ENCODE results near the gene GRB10. TPM values are rescaled to one million over a fixed set of nuclear protein-coding genes. Genes with fewer than 3 reads are reported as not detected.

Gene GRB10
- total RNA-seq, 1 experiment from 2014 or later = 47.9 TPM

- DNase-seq = no peak
- peaks cover 32% of the 10 kb centered on the region; the same call in 1 of the 2 replicates for H4K20me1 ChIP-seq (ENCODE audit: insufficient read depth)
Observed at GRCh38 chr7:50640779-50641178, 141.9 kb downstream of the GRB10 start.

DNA sequence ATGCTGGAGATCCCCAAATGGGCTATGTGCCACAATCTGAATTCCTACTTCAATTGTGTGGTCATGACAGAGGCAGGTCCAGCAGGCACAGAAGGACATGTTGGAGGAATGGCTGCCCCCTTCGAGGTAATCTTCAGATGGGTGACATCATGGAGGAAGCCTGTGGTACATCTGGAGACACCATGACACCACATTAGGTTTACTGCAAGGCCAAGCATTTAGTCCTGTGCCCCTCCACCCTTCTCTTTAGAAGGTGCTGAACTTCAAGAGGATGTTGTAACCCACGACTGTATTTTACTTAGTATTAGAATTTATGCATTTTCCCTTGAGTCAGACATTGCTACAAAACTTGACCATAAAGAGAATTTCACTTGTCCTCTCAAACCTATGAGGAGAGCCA lies 142.4 kb downstream of the GRB10 start:
- Histone ChIP-seq H3K79me2 (ENCODE audit: low read depth) (0 out of 2 replicates have a peak, but pooled peaks cover 4% of the 10 kb centered on the region), H3K9me3 (ENCODE audit: insufficient read depth, low read depth) (no peaks in the 10 kb centered on the region), H3K27me3 (ENCODE audit: insufficient read depth, low read depth) (no peaks in the 10 kb centered on the region), H4K20me1 (ENCODE audit: insufficient read depth) (peaks cover 31% of the 10 kb centered on the region; the same call in 1 of the 2 replicates), H3K4me1 (replicated peaks; ENCODE audit: insufficient read depth) (no peaks in the 10 kb centered on the region), H3F3A (ENCODE audit: insufficient read depth, low read depth) (no peaks in the 10 kb centered on the region; the same call in 1 of the 2 replicates), H3K4me3 (no peak overlapping the region), H3K4me2 (no peak overlapping the region), H3K9me2 (ENCODE audit: insufficient read depth) (no peaks in the 10 kb centered on the region), H2AFZ (no peak overlapping the region), H3K27ac (no peak overlapping the region), H3K36me3 (ENCODE audit: low read depth) (no peaks in the 10 kb centered on the region)
- TF ChIP-seq EZH2 (IDR thresholded peaks at IDR 0.05; ENCODE audit: low read depth) (no peak), CTCF (conservative IDR thresholded peaks at IDR 0.05) (no peak)
- intact Hi-C loops (cut with micrococcal nuclease; ENCODE audit: unreplicated experiment) = no loop called here
- DNase-seq = no peak
- no TSS peak for BruUV-seq (replicated peaks)
- ChIA-PET CTCF (interaction anchor here (0.5 kb wide), 1 partner anchor 501 kb away, joined by 7 read pairs; no protein-coding TSS in a partner anchor), POLR2A (ENCODE audit: unreplicated experiment) (no interaction called here)

More at GRCh38 chr7:50640779-50641178, 141.9 kb downstream of the GRB10 start:
- no peak overlapping the region for H2AFZ ChIP-seq
- no peaks in the 10 kb centered on the region for H3K27me3 ChIP-seq (ENCODE audit: insufficient read depth, low read depth)
- no peak overlapping the region for H3K27ac ChIP-seq
- H3K9me3 ChIP-seq (ENCODE audit: insufficient read depth, low read depth) = no peaks in the 10 kb centered on the region
- no peaks in the 10 kb centered on the region for H3K4me1 ChIP-seq (replicated peaks; ENCODE audit: insufficient read depth)
- H3K36me3 ChIP-seq (ENCODE audit: low read depth) = no peaks in the 10 kb centered on the region
- H3K4me3 ChIP-seq = no peak overlapping the region
- TF ChIP-seq EZH2 (IDR thresholded peaks at IDR 0.05; ENCODE audit: low read depth) = no peak
- no peak for TF ChIP-seq CTCF (conservative IDR thresholded peaks at IDR 0.05)
- ChIA-PET CTCF (interaction anchor here (0.5 kb wide), 1 partner anchor 321 kb away, joined by 7 read pairs; no protein-coding TSS in a partner anchor), POLR2A (ENCODE audit: unreplicated experiment) (no interaction called here)
- no peaks in the 10 kb centered on the region; the same call in 1 of the 2 replicates for H3F3A ChIP-seq (ENCODE audit: insufficient read depth, low read depth)
- BruUV-seq (replicated peaks) = no TSS peak
- intact Hi-C loops (cut with micrococcal nuclease; ENCODE audit: unreplicated experiment) = no loop called here
- H3K9me2 ChIP-seq (ENCODE audit: insufficient read depth) = no peaks in the 10 kb centered on the region
- H3K79me2 ChIP-seq (ENCODE audit: low read depth) = 0 out of 2 replicates have a peak, but pooled peaks cover 4% of the 10 kb centered on the region
- no peak overlapping the region for H3K4me2 ChIP-seq

DNA sequence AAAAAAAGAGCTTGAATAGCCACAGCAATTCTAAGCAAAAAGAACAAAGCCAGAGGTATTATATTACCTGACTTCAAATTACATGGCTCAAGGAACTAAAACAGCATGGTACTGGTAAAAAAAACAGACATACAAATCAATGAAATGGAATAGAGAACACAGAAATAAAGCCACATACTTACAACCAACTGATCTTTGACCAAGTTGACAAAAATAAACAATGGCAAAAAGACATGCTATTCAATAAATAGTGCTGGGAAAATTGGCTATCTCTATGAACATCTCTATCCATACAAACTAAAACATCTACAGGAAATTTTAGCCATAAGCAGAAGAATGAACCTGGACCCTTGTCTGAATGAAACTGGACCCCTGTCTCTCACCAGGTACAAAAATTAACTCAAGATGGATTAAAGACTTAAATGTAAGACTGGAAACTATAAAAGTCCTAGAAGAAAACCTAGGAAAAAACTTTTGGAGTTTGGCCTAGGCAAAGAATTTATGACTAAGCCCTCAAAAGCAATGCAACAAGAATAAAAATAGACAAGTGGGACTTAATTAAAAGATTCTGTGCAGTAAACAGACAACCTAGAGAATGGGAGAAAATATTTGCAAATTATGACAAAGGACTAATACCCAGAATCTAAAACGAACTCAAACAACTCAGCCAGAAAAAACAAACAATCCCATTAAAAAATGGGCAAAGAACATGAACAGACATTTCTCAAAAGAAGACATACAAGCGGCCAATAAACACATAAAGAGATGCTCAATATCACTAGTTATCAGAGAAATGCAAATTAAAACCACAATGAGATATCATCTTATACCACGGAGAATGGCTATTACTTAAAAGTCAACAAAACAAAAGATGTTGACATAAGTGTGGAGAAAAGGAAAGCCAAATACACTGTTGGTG lies 144.7 kb downstream of the GRB10 start:
- ChIA-PET POLR2A (ENCODE audit: unreplicated experiment) (no interaction called here), CTCF (no interaction called here)
- Histone ChIP-seq H3F3A (ENCODE audit: insufficient read depth, low read depth) (no peaks in the 10 kb centered on the region; the same call in 1 of the 2 replicates), H4K20me1 (ENCODE audit: insufficient read depth) (peaks cover 36% of the 10 kb centered on the region), H3K27ac (no peak overlapping the region), H3K36me3 (ENCODE audit: low read depth) (no peaks in the 10 kb centered on the region), H2AFZ (no peak overlapping the region), H3K9me2 (ENCODE audit: insufficient read depth) (no peaks in the 10 kb centered on the region), H3K4me3 (no peak overlapping the region), H3K27me3 (ENCODE audit: insufficient read depth, low read depth) (no peaks in the 10 kb centered on the region), H3K4me1 (replicated peaks; ENCODE audit: insufficient read depth) (no peaks in the 10 kb centered on the region), H3K9me3 (ENCODE audit: insufficient read depth, low read depth) (peaks cover 6% of the 10 kb centered on the region; the same call in 1 of the 2 replicates), H3K4me2 (no peak overlapping the region), H3K79me2 (ENCODE audit: low read depth) (0 out of 2 replicates have a peak, but pooled peaks cover 12% of the 10 kb centered on the region)
- intact Hi-C loops (cut with micrococcal nuclease; ENCODE audit: unreplicated experiment) = no loop called here
- TF ChIP-seq CTCF (conservative IDR thresholded peaks at IDR 0.05) (no peak), EZH2 (IDR thresholded peaks at IDR 0.05; ENCODE audit: low read depth) (no peak)
- DNase-seq = no peak
- BruUV-seq (replicated peaks) = no TSS peak
